CD14-positive monocyte (primary cell): ENCODE measurements around the gene CCDC93. TPM values are rescaled to one million over a fixed set of nuclear protein-coding genes. Genes with fewer than 3 reads are reported as not detected.

ENCODE experiments used
- DNase-seq, 3 donors: peaks; one replicate each; pipeline ENCODE4 v3.0.0-alpha.2; 2011 to 2022
- H2AFZ ChIP-seq: 2 replicates; pipeline ENCODE4 v1.6.0; 2012; ENCODE audit warnings: mild to moderate bottlenecking, low read depth, low read length, inconsistent platforms; ENCODE audit not compliant: insufficient read depth, poor library complexity, severe bottlenecking
- H3K27ac ChIP-seq, 2 donors: 1 replicate in 1 of 2; 2 replicates in 1 of 2; pipeline ENCODE4 v1.5.1; 2012 to 2013; ENCODE audit warnings: low read length in 2 of 2, control low read depth in 1 of 2, inconsistent platforms in 1 of 2, low read depth in 1 of 2, mild to moderate bottlenecking in 1 of 2
- H3K27me3 ChIP-seq, 2 donors: one replicate each; pipeline versions ENCODE4 v1.6.0 to v1.6.1; 2011 to 2013; ENCODE audit warnings: low read length in 2 of 2; ENCODE audit not compliant: control insufficient read depth in 2 of 2, insufficient read depth in 2 of 2
- H3K36me3 ChIP-seq, 2 donors: replicated peaks in 1 of 2; 1 replicate in 1 of 2; 2 replicates in 1 of 2; pipeline versions ENCODE4 v1.5.1 to v1.6.1; 2012 to 2013; ENCODE audit warnings: low read length in 2 of 2, control low read depth in 1 of 2, inconsistent platforms in 1 of 2, mild to moderate bottlenecking in 1 of 2; ENCODE audit not compliant: insufficient read depth in 2 of 2, control insufficient read depth in 1 of 2
- H3K4me1 ChIP-seq, 2 donors: 1 replicate in 1 of 2; 2 replicates in 1 of 2; pipeline versions ENCODE4 v1.5.1 to v1.6.1; 2012 to 2013; ENCODE audit warnings: low read length in 2 of 2, control low read depth in 1 of 2, inconsistent platforms in 1 of 2, mild to moderate bottlenecking in 1 of 2, moderate library complexity in 1 of 2; ENCODE audit not compliant: insufficient read depth in 2 of 2, control insufficient read depth in 1 of 2
- H3K4me2 ChIP-seq: replicated peaks from 2 replicates; pipeline ENCODE3; 2012; ENCODE audit warnings: low read length, moderate library complexity, mild to moderate bottlenecking; ENCODE audit not compliant: poor library complexity, severe bottlenecking; ENCODE audit errors: extremely low read depth
- H3K4me3 ChIP-seq, 3 experiments: fragments of 200-600 bp in 1 of 3; sonication (generic) in 1 of 3; replicated peaks in 1 of 3; 1 replicate in 2 of 3; 2 replicates in 1 of 3; pipeline ENCODE4 v1.5.1; 2011 to 2013; ENCODE audit warnings: low read length in 3 of 3, mild to moderate bottlenecking in 3 of 3, control low read depth in 2 of 3, low read depth in 2 of 3, inconsistent platforms in 1 of 3, moderate library complexity in 1 of 3
- H3K79me2 ChIP-seq: 2 replicates; pipeline ENCODE4 v1.6.0; 2012; ENCODE audit warnings: mild to moderate bottlenecking, control low read depth, inconsistent platforms, low read length, moderate library complexity; ENCODE audit not compliant: insufficient read depth
- H3K9ac ChIP-seq: 2 replicates; pipeline ENCODE4 v1.6.0; 2017; ENCODE audit warnings: low read length, mild to moderate bottlenecking; ENCODE audit not compliant: insufficient read depth, poor library complexity, severe bottlenecking
- H3K9me3 ChIP-seq, 2 donors: replicated peaks in 1 of 2; 1 replicate in 1 of 2; 2 replicates in 1 of 2; pipeline versions ENCODE4 v1.5.1 to v1.6.1; 2012 to 2013; ENCODE audit warnings: low read length in 2 of 2, control low read depth in 1 of 2; ENCODE audit not compliant: control insufficient read depth in 1 of 2, insufficient read depth in 1 of 2
- H4K20me1 ChIP-seq: 2 replicates; pipeline ENCODE4 v1.6.0; 2012; ENCODE audit warnings: mild to moderate bottlenecking, low read length, control low read depth, moderate library complexity; ENCODE audit not compliant: insufficient read depth
- H3K27ac Mint-ChIP-seq, 7 donors: one replicate each; pipeline ENCODE4 v1.8.0; 2020; ENCODE audit warnings: mild to moderate bottlenecking in 7 of 7, mixed read lengths in 7 of 7, moderate library complexity in 6 of 7, inconsistent platforms in 2 of 7
- H3K27me3 Mint-ChIP-seq, 3 donors: one replicate each; pipeline ENCODE4 v1.8.0; 2021 to 2022; ENCODE audit warnings: low read depth in 3 of 3, mild to moderate bottlenecking in 3 of 3, mixed read lengths in 3 of 3, moderate library complexity in 3 of 3, inconsistent platforms in 1 of 3
- H3K36me3 Mint-ChIP-seq, 2 donors: one replicate each; pipeline ENCODE4 v1.8.0; 2020; ENCODE audit warnings: mixed read lengths in 2 of 2, inconsistent platforms in 1 of 2, mild to moderate bottlenecking in 1 of 2
- H3K4me1 Mint-ChIP-seq: one replicate; pipeline ENCODE4 v1.8.0; 2020; ENCODE audit warnings: mild to moderate bottlenecking, mixed read lengths
- H3K4me3 Mint-ChIP-seq, 2 donors: one replicate each; pipeline ENCODE4 v1.8.0; 2020; ENCODE audit warnings: mild to moderate bottlenecking in 2 of 2, mixed read lengths in 2 of 2, moderate library complexity in 1 of 2
- H3K9me3 Mint-ChIP-seq, 7 donors: one replicate each; pipeline ENCODE4 v1.8.0; 2020 to 2022; ENCODE audit warnings: mixed read lengths in 7 of 7, mild to moderate bottlenecking in 6 of 7, moderate library complexity in 6 of 7, inconsistent platforms in 2 of 7
- CTCF ChIP-seq: fragments of 200-600 bp; IDR thresholded peaks from one replicate; pipeline ENCODE4 v1.8.0; 2022; ENCODE audit warnings: antibody characterized with exemption, mild to moderate bottlenecking
- WGBS: methylation state at CpG from one replicate; pipeline ENCODE4 v1.1.5; 2013; ENCODE audit warnings: missing lambda C conversion rate; ENCODE audit not compliant: insufficient coverage; 5-methylcytosine and 5-hydroxymethylcytosine counted together
- intact Hi-C, 2 donors: fragments of 100-400 bp; cut with micrococcal nuclease; formaldehyde crosslinking; loops; one replicate each; pipeline versions ENCODE4 v1.15.0 to v1.15.1; 2023
- polyA plus RNA-seq, 3 donors: library from polyadenylated mRNA; depleted of rRNA in 1 of 3; unstranded in 2 of 3; stranded (reverse) in 1 of 3; fragments of 300-500 nt in 2 of 3; fragments of >200 nt in 1 of 3; fragmentation: Illumina TruSeq in 2 of 3; gene quantifications; 1 replicate in 2 of 3; 2 replicates in 1 of 3; pipeline ENCODE4 v1.2.3, GENCODE V29; 2012 to 2021

Gene CCDC93
- polyA plus RNA-seq, 3 donors: 2.5 to 20.7 (median 5.8) TPM

GRCh38 chr2:117994729-117995128 lies 19.1 kb downstream of the CCDC93 start:
- no peak overlapping the region for H3K27ac ChIP-seq
- H3K4me3 ChIP-seq: no peak overlapping the region
- H2AFZ ChIP-seq: no peak overlapping the region
- peaks cover under 1% of the 10 kb centered on the region for H4K20me1 ChIP-seq
- no peak for TF ChIP-seq CTCF
- H3K79me2 ChIP-seq: no peaks in the 10 kb centered on the region
- H3K9me3 Mint-ChIP-seq: no peaks in the 10 kb centered on the region
- no peak overlapping the region for H3K27ac Mint-ChIP-seq
- no peaks in the 10 kb centered on the region for H3K4me1 ChIP-seq
- WGBS: 90% methylated on average over 2 of the region's 4 CpGs
- no peaks in the 10 kb centered on the region for H3K27me3 ChIP-seq
- H3K9me3 ChIP-seq: no peaks in the 10 kb centered on the region
- DNase-seq: no peak
- intact Hi-C loops: no loop called here
- no peaks in the 10 kb centered on the region for H3K27me3 Mint-ChIP-seq
- no peak overlapping the region for H3K4me2 ChIP-seq
- peaks cover 85 to 100% of the 10 kb centered on the region in 2 donors for H3K36me3 ChIP-seq
- no peak overlapping the region for H3K4me3 Mint-ChIP-seq
- no peak overlapping the region for H3K9ac ChIP-seq
- H3K4me1 Mint-ChIP-seq: no peaks in the 10 kb centered on the region
- H3K36me3 Mint-ChIP-seq: peaks cover 89 to 98% of the 10 kb centered on the region in 2 donors

GRCh38 chr2:117989854-117990438 lies 23.9 kb downstream of the CCDC93 start:
- no peak for DNase-seq
- intact Hi-C loops: no loop called here

More at GRCh38 chr2:117989854-117990438, 23.9 kb downstream of the CCDC93 start:
- Mint-ChIP-seq H3K9me3 (no peaks in the 10 kb centered on the region), H3K4me3 (no peak overlapping the region), H3K4me1 (no peaks in the 10 kb centered on the region), H3K27me3 (no peaks in the 10 kb centered on the region), H3K27ac (peak overlapping the region in 2 of 7 donors; percentile 10 to 18), H3K36me3 (peaks cover 78 to 89% of the 10 kb centered on the region in 2 donors)
- Histone ChIP-seq H3K27me3 (no peaks in the 10 kb centered on the region), H3K4me1 (no peaks in the 10 kb centered on the region), H3K36me3 (peaks cover 70 to 100% of the 10 kb centered on the region in 2 donors), H3K9me3 (no peaks in the 10 kb centered on the region), H3K4me2 (no peak overlapping the region), H3K9ac (no peak overlapping the region), H3K79me2 (no peaks in the 10 kb centered on the region), H2AFZ (no peak overlapping the region), H4K20me1 (no peaks in the 10 kb centered on the region), H3K27ac (no peak overlapping the region), H3K4me3 (no peak overlapping the region)
- TF ChIP-seq CTCF: no peak
- WGBS: 100% methylated on average over 1 of the region's 1 CpG
